Stimulated activated CD8-positive, alpha-beta memory T cell treated with anti-CD3 and anti-CD28 coated beads, Interleukin-2, amount 100 ng/mL, for 1 hour (primary cell): ENCODE measurements around the gene GBF1.

Source experiments
- DNase-seq, 2 donors: peaks; one replicate each; pipeline ENCODE4 v3.0.0-alpha.2; 2020; ENCODE audit warnings: low read depth in 2 of 2

The GBF1 gene

GRCh38 chr10:102421757-102422512, 176.6 kb downstream of the GBF1 start:
- DNase-seq, result no peak

GRCh38 chr10:102422545-102423129, 177.3 kb downstream of the GBF1 start:
- no peak for DNase-seq

- no peak for DNase-seq
Measured at GRCh38 chr10:102423372-102423968, 178.1 kb downstream of the GBF1 start.

GRCh38 chr10:102424145-102424544, 178.8 kb downstream of the GBF1 start:
- DNase-seq, result no peak

- no peak for DNase-seq
Measured at GRCh38 chr10:102424916-102425315, 179.6 kb downstream of the GBF1 start.

GRCh38 chr10:102425444-102425843, 180.1 kb downstream of the GBF1 start:
- DNase-seq, result no peak

GRCh38 chr10:102426803-102427287, 181.5 kb downstream of the GBF1 start:
- DNase-seq, result no peak

GRCh38 chr10:102429468-102429867, 184.1 kb downstream of the GBF1 start:
- DNase-seq, result no peak

- DNase-seq, result no peak
Measured at GRCh38 chr10:102431452-102432124, 186.3 kb downstream of the GBF1 start.
